WTC11 (cell line): Measurements from ENCODE around the gene AGAP1. TPM values are rescaled to one million over a fixed set of nuclear protein-coding genes. Genes with fewer than 3 reads are reported as not detected.

Experiments used
- ATAC-seq: fragments of 200-7000 bp; cut with Tn5 transposase; 2 replicates; pipeline ENCODE4 v1.10.0; 2021; ENCODE audit warnings: mild to moderate bottlenecking, moderate library complexity
- CTCF ChIA-PET: fragments of 300-600 bp; sonication (Branson Sonifier 250); formaldehyde crosslinking; loops from one replicate; lab custom pipeline; 2021; ENCODE audit warnings: antibody characterized with exemption; lab: Charles Lee
- POLR2A ChIA-PET: fragments of 350-600 bp; sonication (Branson Sonifier 250); formaldehyde crosslinking; loops from one replicate; lab custom pipeline; 2021; ENCODE audit warnings: antibody characterized with exemption; lab: Charles Lee
- DNase-seq: peaks from one replicate; pipeline ENCODE4 v3.0.0; 2021; ENCODE audit warnings: low spot score
- H3K27ac Mint-ChIP-seq: 2 replicates; pipeline ENCODE4 v1.8.0; 2021; ENCODE audit warnings: mixed read lengths
- H3K27me3 Mint-ChIP-seq: 2 replicates; pipeline ENCODE4 v1.8.0; 2021; ENCODE audit warnings: low read depth, mild to moderate bottlenecking, moderate library complexity, mixed read lengths
- H3K36me3 Mint-ChIP-seq: 2 replicates; pipeline ENCODE4 v1.8.0; 2021; ENCODE audit warnings: mixed read lengths
- H3K4me1 Mint-ChIP-seq: 2 replicates; pipeline ENCODE4 v1.8.0; 2022; ENCODE audit warnings: mixed read lengths
- H3K4me3 Mint-ChIP-seq: 2 replicates; pipeline ENCODE4 v1.8.0; 2021; ENCODE audit warnings: mild to moderate bottlenecking, moderate library complexity, mixed read lengths
- H3K9me3 Mint-ChIP-seq: 2 replicates; pipeline ENCODE4 v1.8.0; 2021; ENCODE audit warnings: mixed read lengths
- ERG ChIP-seq: fragments of 250-450 bp; sonication (Bioruptor Pico); IDR thresholded peaks from 2 replicates; pipeline ENCODE4 v1.8.0; 2021; ENCODE audit warnings: mild to moderate bottlenecking
- FOXJ3 ChIP-seq: sonication (generic); formaldehyde crosslinking; IDR thresholded peaks from 2 replicates; pipeline ENCODE4 v1.9.0; 2021; ENCODE audit warnings: missing genetic modification reagents, mild to moderate bottlenecking, borderline replicate concordance
- HMGXB4 ChIP-seq: sonication (generic); formaldehyde crosslinking; IDR thresholded peaks from 2 replicates; pipeline ENCODE4 v1.8.1; 2023; ENCODE audit warnings: mild to moderate bottlenecking, moderate library complexity, missing genetic modification reagents
- MXD4 ChIP-seq: fragments of 250-450 bp; sonication (Bioruptor Pico); IDR thresholded peaks from 2 replicates; pipeline ENCODE4 v1.8.0; 2021; ENCODE audit warnings: mild to moderate bottlenecking, moderate library complexity, borderline replicate concordance
- NR2C2 ChIP-seq: sonication (generic); formaldehyde crosslinking; IDR thresholded peaks from 2 replicates; pipeline ENCODE4 v1.8.0; 2022; ENCODE audit warnings: mild to moderate bottlenecking, missing genetic modification reagents
- PRRX2 ChIP-seq: fragments of 250-450 bp; sonication (Bioruptor Pico); IDR thresholded peaks from 2 replicates; pipeline ENCODE4 v1.8.0; 2021; ENCODE audit warnings: mild to moderate bottlenecking
- TEAD1 ChIP-seq: sonication (generic); formaldehyde crosslinking; IDR thresholded peaks from 2 replicates; pipeline ENCODE4 v1.8.0; 2022; ENCODE audit warnings: mild to moderate bottlenecking, missing genetic modification reagents
- ZBTB21 ChIP-seq: sonication (generic); formaldehyde crosslinking; IDR thresholded peaks from 2 replicates; pipeline ENCODE4 v1.8.1; 2023; ENCODE audit warnings: mild to moderate bottlenecking, missing genetic modification reagents, borderline replicate concordance
- ZMAT4 ChIP-seq: fragments of 250-450 bp; sonication (Bioruptor Pico); IDR thresholded peaks from 2 replicates; pipeline ENCODE4 v1.9.0; 2021; ENCODE audit warnings: mild to moderate bottlenecking
- total RNA-seq: library from RNA; stranded (reverse); gene quantifications from 3 replicates; pipeline ENCODE4 v1.2.3, GENCODE V29; 2021
- TF ChIP-seq, protein P1 (sequence below): sonication (generic); formaldehyde crosslinking; IDR thresholded peaks from 2 replicates; pipeline ENCODE4 v1.8.1; 2022; ENCODE audit warnings: mild to moderate bottlenecking, missing genetic modification reagents, moderate library complexity, borderline replicate concordance
- TF ChIP-seq, protein P2 (sequence below): sonication (generic); formaldehyde crosslinking; conservative IDR thresholded peaks from 2 replicates; pipeline ENCODE4 v1.8.1; 2022; ENCODE audit warnings: mild to moderate bottlenecking, missing genetic modification reagents
- TF ChIP-seq, protein P3 (sequence below): sonication (generic); formaldehyde crosslinking; IDR thresholded peaks from 2 replicates; pipeline ENCODE4 v1.8.0; 2022; ENCODE audit warnings: missing genetic modification reagents
- TF ChIP-seq, protein P4 (sequence below): fragments of 250-450 bp; sonication (Bioruptor Pico); conservative IDR thresholded peaks from 2 replicates; pipeline ENCODE4 v1.9.0; 2021; ENCODE audit warnings: mild to moderate bottlenecking

The AGAP1 gene
- total RNA-seq, 1 experiment from 2014 or later: 49.3 TPM

GRCh38 chr2:235944591-235944990, 450.7 kb downstream of the AGAP1 start:
- Mint-ChIP-seq H3K9me3 (no peaks in the 10 kb centered on the region), H3K36me3 (peaks cover 2% of the 10 kb centered on the region; the same call in 1 of the 2 replicates), H3K4me3 (no peak overlapping the region), H3K27ac (no peak overlapping the region), H3K4me1 (peaks cover 17% of the 10 kb centered on the region), H3K27me3 (no peaks in the 10 kb centered on the region)
- ATAC-seq (no peak), DNase-seq (no peak)
- CTCF ChIA-PET: interaction anchor here (1.6 kb wide), 1 partner anchor 265 kb away, joined by 3 read pairs; no protein-coding TSS in a partner anchor
- no peak for TF ChIP-seq HMGXB4 (CRISPR knock-in tag)
- POLR2A ChIA-PET: no interaction called here

DNA sequence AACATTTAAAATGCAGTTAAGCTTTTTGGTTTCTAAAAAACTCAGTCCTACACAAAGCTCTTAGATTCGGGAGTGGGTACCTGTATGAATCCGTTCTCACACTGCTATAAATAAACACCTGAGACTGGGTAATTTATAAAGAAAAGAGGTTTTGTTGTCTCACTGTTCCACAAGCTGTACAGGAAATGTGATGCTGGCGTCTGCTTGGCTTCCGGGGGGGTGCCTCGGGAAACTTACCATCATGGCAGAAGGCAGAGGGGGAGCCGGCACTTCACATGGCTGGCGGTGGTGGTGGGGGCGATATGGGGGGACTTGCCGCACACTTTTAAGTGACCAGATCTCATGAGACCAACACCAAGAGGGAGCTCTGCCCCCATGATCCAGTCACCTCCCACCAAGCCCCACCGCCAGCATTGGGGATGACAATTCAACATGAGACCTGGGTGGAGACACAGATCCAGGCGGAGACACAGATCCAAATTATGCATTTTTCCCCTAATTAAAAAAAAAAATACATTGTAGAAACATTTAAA, 451.8 kb downstream of the AGAP1 start:
- ChIA-PET POLR2A (interaction anchor here (0.8 kb wide), 1 partner anchor 72 kb away, joined by 3 read pairs; no protein-coding TSS in a partner anchor), CTCF (interaction anchor here (0.7 to 2.1 kb wide), 6 partner anchors 9 to 264 kb away, joined by 3 to 12 read pairs (median 3); no protein-coding TSS in a partner anchor)
- Mint-ChIP-seq H3K27me3 (no peaks in the 10 kb centered on the region), H3K4me3 (no peak overlapping the region), H3K36me3 (0 out of 2 replicates have a peak, but pooled peaks cover 2% of the 10 kb centered on the region), H3K4me1 (peaks cover 28% of the 10 kb centered on the region), H3K27ac (no peak overlapping the region), H3K9me3 (no peaks in the 10 kb centered on the region)
- TF ChIP-seq, protein P1, sequence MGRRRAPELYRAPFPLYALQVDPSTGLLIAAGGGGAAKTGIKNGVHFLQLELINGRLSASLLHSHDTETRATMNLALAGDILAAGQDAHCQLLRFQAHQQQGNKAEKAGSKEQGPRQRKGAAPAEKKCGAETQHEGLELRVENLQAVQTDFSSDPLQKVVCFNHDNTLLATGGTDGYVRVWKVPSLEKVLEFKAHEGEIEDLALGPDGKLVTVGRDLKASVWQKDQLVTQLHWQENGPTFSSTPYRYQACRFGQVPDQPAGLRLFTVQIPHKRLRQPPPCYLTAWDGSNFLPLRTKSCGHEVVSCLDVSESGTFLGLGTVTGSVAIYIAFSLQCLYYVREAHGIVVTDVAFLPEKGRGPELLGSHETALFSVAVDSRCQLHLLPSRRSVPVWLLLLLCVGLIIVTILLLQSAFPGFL (CRISPR knock-in tag): no peak
- TF ChIP-seq MXD4 (CRISPR knock-in tag) (no peak), ZMAT4 (CRISPR knock-in tag) (no peak), ZBTB21 (CRISPR knock-in tag) (no peak), ERG (no peak), PRRX2 (CRISPR knock-in tag) (no peak), FOXJ3 (CRISPR knock-in tag) (no peak), TEAD1 (CRISPR knock-in tag) (no peak), NR2C2 (no peak)
- TF ChIP-seq, protein P2, sequence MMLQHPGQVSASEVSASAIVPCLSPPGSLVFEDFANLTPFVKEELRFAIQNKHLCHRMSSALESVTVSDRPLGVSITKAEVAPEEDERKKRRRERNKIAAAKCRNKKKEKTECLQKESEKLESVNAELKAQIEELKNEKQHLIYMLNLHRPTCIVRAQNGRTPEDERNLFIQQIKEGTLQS (CRISPR knock-in tag): no peak
- TF ChIP-seq, protein P3, sequence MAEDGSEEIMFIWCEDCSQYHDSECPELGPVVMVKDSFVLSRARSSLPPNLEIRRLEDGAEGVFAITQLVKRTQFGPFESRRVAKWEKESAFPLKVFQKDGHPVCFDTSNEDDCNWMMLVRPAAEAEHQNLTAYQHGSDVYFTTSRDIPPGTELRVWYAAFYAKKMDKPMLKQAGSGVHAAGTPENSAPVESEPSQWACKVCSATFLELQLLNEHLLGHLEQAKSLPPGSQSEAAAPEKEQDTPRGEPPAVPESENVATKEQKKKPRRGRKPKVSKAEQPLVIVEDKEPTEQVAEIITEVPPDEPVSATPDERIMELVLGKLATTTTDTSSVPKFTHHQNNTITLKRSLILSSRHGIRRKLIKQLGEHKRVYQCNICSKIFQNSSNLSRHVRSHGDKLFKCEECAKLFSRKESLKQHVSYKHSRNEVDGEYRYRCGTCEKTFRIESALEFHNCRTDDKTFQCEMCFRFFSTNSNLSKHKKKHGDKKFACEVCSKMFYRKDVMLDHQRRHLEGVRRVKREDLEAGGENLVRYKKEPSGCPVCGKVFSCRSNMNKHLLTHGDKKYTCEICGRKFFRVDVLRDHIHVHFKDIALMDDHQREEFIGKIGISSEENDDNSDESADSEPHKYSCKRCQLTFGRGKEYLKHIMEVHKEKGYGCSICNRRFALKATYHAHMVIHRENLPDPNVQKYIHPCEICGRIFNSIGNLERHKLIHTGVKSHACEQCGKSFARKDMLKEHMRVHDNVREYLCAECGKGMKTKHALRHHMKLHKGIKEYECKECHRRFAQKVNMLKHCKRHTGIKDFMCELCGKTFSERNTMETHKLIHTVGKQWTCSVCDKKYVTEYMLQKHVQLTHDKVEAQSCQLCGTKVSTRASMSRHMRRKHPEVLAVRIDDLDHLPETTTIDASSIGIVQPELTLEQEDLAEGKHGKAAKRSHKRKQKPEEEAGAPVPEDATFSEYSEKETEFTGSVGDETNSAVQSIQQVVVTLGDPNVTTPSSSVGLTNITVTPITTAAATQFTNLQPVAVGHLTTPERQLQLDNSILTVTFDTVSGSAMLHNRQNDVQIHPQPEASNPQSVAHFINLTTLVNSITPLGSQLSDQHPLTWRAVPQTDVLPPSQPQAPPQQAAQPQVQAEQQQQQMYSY (CRISPR knock-in tag): no peak
- TF ChIP-seq, protein P4, sequence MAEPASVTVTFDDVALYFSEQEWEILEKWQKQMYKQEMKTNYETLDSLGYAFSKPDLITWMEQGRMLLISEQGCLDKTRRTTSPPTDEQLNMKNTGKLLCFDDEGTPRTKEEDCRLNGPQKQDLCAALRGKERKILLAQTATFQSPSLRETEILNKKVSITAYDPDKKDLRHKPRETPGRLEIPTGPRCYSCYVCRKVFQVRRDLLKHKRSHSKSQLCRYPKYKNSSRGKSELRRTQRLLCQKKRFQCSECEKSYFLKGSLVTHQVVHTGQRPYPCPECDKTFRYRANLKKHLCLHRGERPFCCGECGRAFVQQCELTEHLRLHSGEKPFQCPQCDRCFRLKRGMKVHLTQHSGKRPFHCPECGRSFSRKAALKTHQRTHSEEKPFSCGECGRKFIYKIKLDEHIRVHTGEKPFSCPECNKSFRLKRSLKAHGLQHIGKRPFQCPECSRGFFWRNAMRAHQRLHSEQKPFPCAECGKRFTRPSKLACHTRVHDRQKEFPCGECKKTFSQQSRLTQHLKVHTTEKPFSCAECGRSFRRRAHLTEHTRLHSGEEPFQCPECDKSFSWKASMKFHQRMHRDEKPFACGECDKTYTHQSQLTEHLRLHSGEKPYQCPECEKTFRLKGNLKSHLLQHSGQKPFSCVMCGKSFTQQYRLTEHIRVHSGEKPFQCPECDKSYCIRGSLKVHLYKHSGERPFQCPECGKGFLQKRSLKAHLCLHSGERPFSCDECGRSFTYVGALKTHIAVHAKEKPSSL (CRISPR knock-in tag): no peak
- ATAC-seq (no peak), DNase-seq (no peak)
